HG03095 (cell line): ENCODE data around the gene CNNM2.
"Not testable (repeated sequence)": the region's sequence is repeated elsewhere in the genome, so short reads cannot be mapped to it uniquely, and the experiment has no call there.

ENCODE experiments used
- ATAC-seq: cut with Tn5 transposase; IDR thresholded peaks from one replicate; pipeline ENCODE4 v1.9.1; 2021; ENCODE audit warnings: moderate library complexity; ENCODE audit not compliant: unreplicated experiment

The CNNM2 gene

DNA sequence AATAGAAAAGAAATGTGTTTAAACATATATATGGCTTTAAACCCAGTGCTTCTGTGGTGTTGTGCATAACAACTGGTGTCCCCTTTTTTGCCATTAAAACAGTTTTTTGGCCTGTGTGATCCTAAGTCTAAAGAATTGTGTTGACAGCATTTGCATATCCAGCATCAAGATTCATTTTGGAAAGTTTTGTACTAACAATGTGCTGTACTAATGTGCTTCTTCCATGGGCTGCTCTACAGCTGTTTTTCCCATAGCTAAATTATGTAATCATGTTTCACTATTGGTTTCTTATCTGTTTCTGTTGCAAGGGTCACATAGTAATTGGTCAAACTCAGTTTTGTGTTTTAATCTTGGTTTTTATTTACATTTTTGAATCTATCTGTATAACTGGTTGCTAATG lies 5.5 kb downstream of the CNNM2 start:
- no peak for ATAC-seq

DNA sequence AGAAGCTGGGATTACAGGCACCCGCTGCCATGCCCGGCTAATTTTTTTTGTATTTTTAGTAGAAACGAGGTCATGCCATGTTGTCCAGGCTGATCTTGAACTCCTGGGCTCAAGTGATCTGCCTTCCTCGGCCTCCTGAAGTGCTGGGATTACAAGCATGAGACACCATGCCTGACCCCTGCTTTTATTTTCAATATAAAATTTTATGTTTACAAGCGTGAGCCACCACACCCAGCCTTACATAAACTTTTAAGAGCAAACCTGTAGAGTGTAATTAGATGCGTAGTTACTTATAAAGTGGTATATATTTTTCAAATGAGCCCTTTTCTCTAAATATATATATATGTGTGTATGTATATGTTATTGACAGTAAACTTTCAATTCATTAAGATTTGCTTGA lies 8.7 kb downstream of the CNNM2 start:
- no peak for ATAC-seq

DNA sequence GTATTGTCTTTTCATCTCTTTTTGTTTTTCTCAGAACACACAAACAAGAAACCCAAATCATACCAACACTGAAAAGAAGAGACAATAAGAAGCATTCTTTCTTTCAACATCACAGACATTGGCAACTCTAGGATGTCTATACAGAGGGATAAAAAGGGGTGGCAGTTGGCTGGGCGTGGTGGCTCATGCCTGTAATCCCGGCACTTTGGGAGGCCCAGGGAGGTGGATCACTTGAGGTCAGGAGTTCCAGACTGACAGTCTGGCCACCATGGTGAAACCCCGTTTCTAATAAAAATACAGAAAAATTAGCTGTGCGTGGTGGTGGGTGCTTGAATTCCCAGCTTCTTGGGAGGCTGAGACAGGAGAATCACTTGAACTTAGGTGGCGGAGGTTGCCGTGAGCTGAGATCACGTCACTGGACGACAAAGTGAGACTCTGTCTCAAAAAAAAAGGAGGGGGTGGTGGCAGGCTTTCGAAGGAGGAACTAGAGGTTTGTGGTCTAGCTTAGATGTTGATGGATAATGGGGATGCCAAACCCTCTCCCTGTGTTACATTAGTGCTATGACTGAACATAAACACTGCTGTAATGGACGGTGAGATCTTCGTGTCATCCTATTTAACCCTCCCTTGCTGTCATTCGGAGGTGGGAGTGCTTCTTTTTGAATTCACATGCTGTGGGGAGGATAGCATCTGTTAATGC lies 9.4 kb downstream of the CNNM2 start:
- ATAC-seq = no peak

- not testable (repeated sequence) for ATAC-seq
Measured at GRCh38 chr10:102928442-102928841, 10.3 kb downstream of the CNNM2 start.

DNA sequence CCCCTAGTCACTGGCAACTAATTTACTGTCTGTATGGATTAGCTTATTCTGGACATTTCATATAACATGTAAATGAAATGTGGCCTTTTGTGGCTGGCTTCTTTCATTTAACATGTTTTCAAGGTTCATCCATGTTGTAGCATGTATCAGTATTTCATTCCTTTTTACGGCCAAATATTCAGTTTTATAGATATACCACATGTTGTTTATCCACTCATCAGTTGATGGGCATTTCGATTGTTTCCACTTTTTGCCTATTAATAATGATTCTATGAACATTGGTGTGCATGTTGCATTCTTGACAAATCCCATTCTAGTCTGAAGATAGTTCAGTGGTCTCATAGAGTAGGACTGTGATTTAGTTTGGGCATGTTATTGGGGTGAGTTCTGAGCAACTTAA lies 12.6 kb downstream of the CNNM2 start:
- no peak for ATAC-seq

DNA sequence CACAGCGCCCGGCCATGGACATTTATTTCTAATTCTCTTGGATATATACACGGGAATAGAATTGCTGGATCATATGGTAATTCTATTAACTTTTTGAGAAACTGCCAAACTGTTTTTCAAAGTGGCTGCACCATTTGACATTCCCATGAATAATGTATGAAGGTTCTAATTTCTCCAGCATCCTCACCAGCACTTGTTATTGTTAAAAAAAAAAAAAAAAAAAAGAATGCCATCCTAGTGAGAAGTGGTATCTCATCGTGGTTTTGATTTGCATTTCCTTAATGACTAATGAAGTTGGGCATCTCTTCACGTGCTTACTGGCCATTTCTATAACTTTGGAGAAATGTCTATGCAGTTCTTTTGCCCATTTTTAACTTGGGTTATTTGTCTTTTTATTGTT lies 13.5 kb downstream of the CNNM2 start:
- ATAC-seq = no peak

DNA sequence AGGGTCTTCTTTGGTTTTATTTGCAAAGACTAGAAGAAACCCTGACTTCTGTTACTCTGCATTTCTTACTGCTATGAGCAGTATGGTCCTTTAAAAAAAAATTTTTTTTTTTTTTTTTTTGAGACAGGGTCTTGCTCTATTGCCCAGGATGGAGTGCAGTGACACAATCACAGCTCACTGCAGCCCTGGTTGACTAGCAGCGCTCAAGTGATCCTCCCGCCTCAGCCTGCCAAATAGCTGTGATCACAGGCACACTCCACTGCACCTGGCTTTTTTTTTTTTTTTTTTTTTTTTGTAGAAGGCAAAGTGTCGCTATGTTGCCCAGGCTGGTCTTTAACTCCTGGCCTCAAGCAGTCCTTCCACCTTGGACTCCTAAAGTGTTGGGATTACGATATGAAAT lies 17.4 kb downstream of the CNNM2 start:
- no peak for ATAC-seq

DNA sequence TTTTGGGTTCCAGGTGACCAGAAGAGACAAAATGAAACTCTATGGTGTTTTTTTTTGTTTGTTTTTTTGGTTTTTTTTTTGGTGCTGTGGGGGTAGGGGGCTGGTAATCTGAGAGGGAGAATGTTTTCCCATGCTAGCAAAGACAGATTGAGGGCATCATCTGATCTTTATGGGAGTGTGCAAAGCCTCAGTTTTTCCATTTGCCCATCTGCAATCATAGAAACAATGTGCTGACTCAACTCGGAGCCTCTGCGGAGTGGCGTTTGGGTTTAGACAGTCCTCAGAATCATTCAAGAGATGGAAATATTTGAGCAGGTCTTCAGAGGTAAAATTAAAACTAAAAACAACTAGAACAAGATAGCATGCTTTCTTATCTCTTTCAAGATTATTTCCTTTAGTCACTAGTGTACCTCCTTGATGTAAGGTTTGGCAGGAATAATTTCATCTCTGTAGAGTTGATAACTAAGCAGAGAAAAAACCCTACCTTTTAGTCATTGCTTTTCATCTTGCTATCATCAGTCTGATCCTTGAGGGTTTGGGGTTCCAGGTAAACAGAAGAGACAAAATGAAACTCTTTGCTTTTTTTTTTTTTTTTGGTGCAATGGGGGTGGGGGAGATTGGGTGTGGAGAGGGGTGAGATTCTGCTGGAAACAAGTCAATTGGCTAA lies 18.0 kb downstream of the CNNM2 start:
- no peak for ATAC-seq

- no peak for ATAC-seq
Measured at GRCh38 chr10:102941401-102941800, 23.3 kb downstream of the CNNM2 start.

DNA sequence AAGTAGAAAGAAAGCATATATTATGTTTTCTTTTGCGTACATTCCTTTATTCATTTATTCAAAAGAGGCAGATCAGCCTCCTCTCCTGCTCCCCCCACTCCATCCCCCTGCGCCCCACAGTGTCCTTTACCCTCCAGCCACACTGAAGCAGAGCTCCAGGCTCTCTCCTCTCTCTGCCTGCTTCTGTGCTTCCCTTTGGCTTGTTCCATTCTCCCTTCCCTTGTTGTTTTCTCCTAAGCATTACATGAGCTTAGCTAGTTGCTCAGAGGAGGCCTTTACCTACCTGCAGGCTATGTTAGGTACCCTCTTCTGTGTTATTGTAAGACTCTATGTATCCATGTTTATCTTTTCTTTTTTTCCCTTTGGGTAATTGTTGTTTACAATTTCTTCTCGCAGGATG lies 27.4 kb downstream of the CNNM2 start:
- ATAC-seq = no peak

GRCh38 chr10:102945962-102946361 lies 27.9 kb downstream of the CNNM2 start:
- ATAC-seq = no peak

DNA sequence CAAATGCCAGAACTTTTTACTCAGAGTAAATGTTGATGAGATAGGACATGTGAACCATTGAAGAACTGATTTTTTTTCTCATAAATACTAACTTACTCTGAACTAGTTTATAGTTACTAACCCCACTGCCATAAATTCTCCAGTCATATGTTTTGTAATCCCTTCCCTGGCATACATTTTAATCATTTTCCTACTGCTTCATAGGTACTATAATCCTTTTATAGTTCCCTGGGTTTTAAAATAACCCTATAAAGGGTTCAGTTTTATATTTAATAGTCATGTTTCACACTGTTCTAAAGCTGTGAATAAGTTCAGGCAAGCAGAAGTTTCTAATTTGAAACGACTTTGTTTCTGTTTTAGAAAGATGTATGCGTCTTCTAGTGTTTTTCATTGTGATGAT lies 28.9 kb downstream of the CNNM2 start:
- ATAC-seq = no peak

DNA sequence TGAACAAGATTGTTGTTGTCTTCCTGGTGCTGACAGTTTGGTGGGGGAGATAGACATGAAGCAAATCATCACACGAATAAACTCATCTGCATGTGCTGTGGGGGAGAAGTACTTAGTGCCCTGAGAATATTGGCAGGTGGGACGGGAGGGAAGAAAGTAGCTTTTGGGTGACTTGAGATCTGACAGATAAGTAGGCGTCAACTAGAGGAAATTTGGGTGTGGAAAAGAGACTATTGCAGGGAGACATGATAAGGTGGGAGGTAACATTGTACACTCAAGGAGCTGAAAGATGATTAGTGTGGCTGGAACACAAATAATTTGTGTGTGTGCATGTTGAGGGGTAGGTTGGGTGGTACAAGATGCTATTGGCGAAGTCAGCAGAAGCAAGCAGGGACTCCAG lies 30.1 kb downstream of the CNNM2 start:
- no peak for ATAC-seq

DNA sequence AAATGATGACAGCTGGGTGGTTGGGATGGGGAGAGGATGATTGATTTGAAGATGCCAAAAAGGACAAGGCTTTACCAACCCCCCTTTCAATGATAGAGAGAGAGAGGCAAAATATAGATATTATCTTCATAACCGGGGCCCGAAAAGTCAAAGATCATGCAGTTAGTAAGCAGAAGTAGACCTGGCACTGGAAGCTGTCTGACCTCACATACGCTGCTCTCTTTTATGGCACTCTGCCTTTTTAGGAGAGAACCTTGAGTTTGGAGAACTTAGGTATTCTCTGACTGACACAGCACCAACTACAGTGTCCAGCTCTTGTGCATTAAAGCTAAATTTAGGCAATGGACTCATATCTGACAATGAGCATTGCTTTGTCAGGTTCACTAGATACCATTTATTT lies 30.7 kb downstream of the CNNM2 start:
- no peak for ATAC-seq

GRCh38 chr10:102949916-102950315 lies 31.8 kb downstream of the CNNM2 start:
- ATAC-seq = no peak

- no peak for ATAC-seq
Measured at GRCh38 chr10:102951316-102951715, 33.2 kb downstream of the CNNM2 start.

GRCh38 chr10:102959360-102959759 lies 41.3 kb downstream of the CNNM2 start:
- no peak for ATAC-seq

DNA sequence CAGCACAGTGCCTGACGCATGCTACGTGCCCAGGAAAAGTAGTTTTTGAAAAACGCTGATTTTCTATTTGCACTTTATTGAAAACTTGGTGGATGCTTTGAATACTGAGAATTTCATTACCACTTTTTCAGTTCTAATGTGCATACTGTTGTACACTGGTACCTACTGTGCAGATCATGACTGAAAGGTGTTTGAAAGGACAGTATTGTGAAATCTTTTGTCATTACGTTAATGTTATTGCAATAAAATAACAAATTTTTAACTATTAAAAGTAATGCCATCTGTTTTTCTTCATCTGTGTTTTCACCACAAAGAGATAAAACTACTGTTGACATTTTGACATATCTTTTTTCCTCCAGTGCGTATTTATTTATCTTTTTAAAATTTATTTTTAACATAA lies 42.1 kb downstream of the CNNM2 start:
- ATAC-seq = no peak

DNA sequence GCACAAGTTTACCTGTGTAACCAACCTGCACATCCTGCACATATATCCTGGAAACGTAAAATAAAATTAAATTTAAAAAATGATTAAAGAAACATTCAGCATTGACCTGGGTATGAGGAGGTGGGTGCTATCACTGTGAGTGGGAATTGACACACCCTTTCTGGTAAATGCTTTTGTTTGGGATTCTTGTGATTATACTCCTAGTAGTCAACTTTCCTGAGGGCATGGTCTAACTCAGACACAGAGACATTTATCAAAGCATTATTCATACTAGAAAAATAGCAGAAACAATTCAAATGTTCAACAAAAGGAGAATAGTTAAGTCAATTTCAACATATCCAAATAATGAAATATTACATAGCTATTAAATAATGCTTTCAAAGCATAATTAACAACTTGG lies 44.2 kb downstream of the CNNM2 start:
- no peak for ATAC-seq

- ATAC-seq = no peak
Measured at GRCh38 chr10:102962951-102963755, 45.1 kb downstream of the CNNM2 start.

GRCh38 chr10:102963756-102964025 lies 45.6 kb downstream of the CNNM2 start:
- no peak for ATAC-seq

DNA sequence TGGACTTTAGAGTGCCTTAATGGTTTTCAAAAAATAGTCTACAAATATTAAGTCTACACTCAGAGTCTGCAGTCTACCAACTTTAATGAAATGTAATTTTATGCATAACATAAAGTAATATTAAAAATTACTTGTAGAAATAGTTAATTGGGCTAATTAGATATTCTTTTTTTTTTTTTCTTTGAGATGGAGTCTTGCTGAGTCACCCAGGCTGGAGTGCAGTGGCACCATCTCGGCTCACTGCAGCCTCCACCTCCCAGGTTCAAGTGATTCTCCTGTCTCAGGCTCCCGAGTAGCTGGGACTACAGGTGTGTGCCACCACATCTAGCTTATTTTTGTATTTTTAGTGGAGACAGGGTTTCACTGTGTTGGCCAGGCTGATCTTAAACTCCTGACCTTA lies 46.0 kb downstream of the CNNM2 start:
- not testable (repeated sequence) for ATAC-seq
